CD4-positive, alpha-beta T cell treated with Interleukin-12 subunit alpha and Interleukin-12 subunit beta, for 1 hour (primary cell): ENCODE measurements around the gene GALNTL6.

Experiments
- DNase-seq: peaks from one replicate; pipeline ENCODE4 v3.0.0-alpha.2; 2020

GALNTL6 gene

GRCh38 chr4:171889681-171890080 is 76.5 kb downstream of the GALNTL6 start:
- no peak for DNase-seq

- no peak for DNase-seq
These were observed 77.8 kb downstream of the GALNTL6 start for GRCh38 chr4:171891038-171891437.

- DNase-seq = no peak
These were observed 83.2 kb downstream of the GALNTL6 start for GRCh38 chr4:171896426-171896825.

- no peak for DNase-seq
These were observed 106.1 kb downstream of the GALNTL6 start for GRCh38 chr4:171919314-171919713.

- DNase-seq = no peak
These were observed 107.7 kb downstream of the GALNTL6 start for GRCh38 chr4:171920901-171921300.

- no peak for DNase-seq
These were observed 111.7 kb downstream of the GALNTL6 start for GRCh38 chr4:171924746-171925376.

GRCh38 chr4:171928336-171928735 is 115.1 kb downstream of the GALNTL6 start:
- DNase-seq = no peak

- DNase-seq = no peak
These were observed 116.3 kb downstream of the GALNTL6 start for GRCh38 chr4:171929477-171929876.

- DNase-seq = no peak
These were observed 116.7 kb downstream of the GALNTL6 start for GRCh38 chr4:171929907-171930306.

- DNase-seq = no peak
These were observed 119.0 kb downstream of the GALNTL6 start for GRCh38 chr4:171932238-171932637.

GRCh38 chr4:171940656-171941055 is 127.5 kb downstream of the GALNTL6 start:
- DNase-seq = no peak

- no peak for DNase-seq
These were observed 134.2 kb downstream of the GALNTL6 start for GRCh38 chr4:171947400-171947799.

- DNase-seq = no peak
These were observed 134.8 kb downstream of the GALNTL6 start for GRCh38 chr4:171948038-171948437.

- no peak for DNase-seq
These were observed 141.4 kb downstream of the GALNTL6 start for GRCh38 chr4:171954650-171955049.

GRCh38 chr4:171956678-171957077 is 143.5 kb downstream of the GALNTL6 start:
- no peak for DNase-seq

- no peak for DNase-seq
These were observed 148.9 kb downstream of the GALNTL6 start for GRCh38 chr4:171962110-171962509.

- no peak for DNase-seq
These were observed 153.2 kb downstream of the GALNTL6 start for GRCh38 chr4:171966356-171966755.

GRCh38 chr4:171978216-171978615 is 165.0 kb downstream of the GALNTL6 start:
- no peak for DNase-seq

- DNase-seq = no peak
These were observed 166.3 kb downstream of the GALNTL6 start for GRCh38 chr4:171979461-171979860.

- DNase-seq = no peak
These were observed 168.0 kb downstream of the GALNTL6 start for GRCh38 chr4:171981185-171981584.

GRCh38 chr4:171983935-171984805 is 171.0 kb downstream of the GALNTL6 start:
- no peak for DNase-seq

- no peak for DNase-seq
These were observed 171.9 kb downstream of the GALNTL6 start for GRCh38 chr4:171985129-171985528.

GRCh38 chr4:171993247-171993646 is 180.0 kb downstream of the GALNTL6 start:
- DNase-seq = no peak

- DNase-seq = no peak
These were observed 194.7 kb downstream of the GALNTL6 start for GRCh38 chr4:172007889-172008288.
